ENCODE results near the gene GMCL2.
"Not testable (repeated sequence)": the region's sequence is repeated elsewhere in the genome, so short reads cannot be mapped to it uniquely, and the experiment has no call there.

Gene GMCL2

GRCh38 chr5:178204935-178205748 lies 18.0 kb upstream of the GMCL2 start:
- DNase-seq, result peak; percentile 74

- DNase-seq, result peak; percentile 96
Observed at GRCh38 chr5:178204182-178204934, 17.2 kb upstream of the GMCL2 start, which contains the start of gene HNRNPAB. TSS of gene HNRNPAB (plus strand) at chr5:178204533. CDS start at chr5:178204838, 305 bp downstream.

- DNase-seq, result no peak
Observed at GRCh38 chr5:178203670-178204181, 16.6 kb upstream of the GMCL2 start.

GRCh38 chr5:178202541-178202940 lies 15.4 kb upstream of the GMCL2 start:
- no peak for DNase-seq

- no peak for DNase-seq
Observed at GRCh38 chr5:178201927-178202235, 14.7 kb upstream of the GMCL2 start.

- peak; percentile 30 for DNase-seq
Observed at GRCh38 chr5:178201221-178201926, 14.2 kb upstream of the GMCL2 start.

GRCh38 chr5:178199581-178200434 lies 12.6 kb upstream of the GMCL2 start:
- no peak for DNase-seq

GRCh38 chr5:178198706-178199105 lies 11.5 kb upstream of the GMCL2 start:
- no peak for DNase-seq

GRCh38 chr5:178198151-178198550 lies 11.0 kb upstream of the GMCL2 start:
- not testable (repeated sequence) for DNase-seq

- no peak for DNase-seq
Observed at GRCh38 chr5:178196986-178197385, 9.8 kb upstream of the GMCL2 start.

GRCh38 chr5:178196281-178196812 lies 9.2 kb upstream of the GMCL2 start:
- DNase-seq, result no peak

GRCh38 chr5:178194026-178194425 lies 6.9 kb upstream of the GMCL2 start:
- no peak for DNase-seq

- no peak for DNase-seq
Observed at GRCh38 chr5:178193251-178193809, 6.2 kb upstream of the GMCL2 start.

- DNase-seq, result no peak
Observed at GRCh38 chr5:178192787-178193186, 5.6 kb upstream of the GMCL2 start.

- DNase-seq, result no peak
Observed at GRCh38 chr5:178192244-178192643, 5.1 kb upstream of the GMCL2 start.

- no peak for DNase-seq
Observed at GRCh38 chr5:178191661-178192060, 4.5 kb upstream of the GMCL2 start.

GRCh38 chr5:178189433-178189832 lies 2.3 kb upstream of the GMCL2 start:
- no peak for DNase-seq

GRCh38 chr5:178186427-178186826 lies 744 bp downstream of the GMCL2 start:
- DNase-seq, result peak; percentile 73

- no peak for DNase-seq
Observed at GRCh38 chr5:178182158-178182876, 4.9 kb downstream of the GMCL2 start.

- DNase-seq, result no peak
Observed at GRCh38 chr5:178180141-178180863, 6.9 kb downstream of the GMCL2 start.
